CD4-positive, alpha-beta T cell treated with Interleukin-4 for 1 hour (primary cell): ENCODE results near the gene GPC2.
"Not testable (repeated sequence)": the region's sequence is repeated elsewhere in the genome, so short reads cannot be mapped to it uniquely, and the experiment has no call there.

Experiments used
- DNase-seq, 2 donors: peaks; one replicate each; pipeline ENCODE4 v3.0.0-alpha.2; 2020 to 2022

GPC2 gene

GRCh38 chr7:100148559-100149328 lies 28.4 kb downstream of the GPC2 start, which contains the start of gene LAMTOR4:
Gene LAMTOR4 (plus strand): TSS chr7:100148918. CDS start chr7:100148973, 55 bp downstream.
- peak; percentile 99 to 100 for DNase-seq

DNA sequence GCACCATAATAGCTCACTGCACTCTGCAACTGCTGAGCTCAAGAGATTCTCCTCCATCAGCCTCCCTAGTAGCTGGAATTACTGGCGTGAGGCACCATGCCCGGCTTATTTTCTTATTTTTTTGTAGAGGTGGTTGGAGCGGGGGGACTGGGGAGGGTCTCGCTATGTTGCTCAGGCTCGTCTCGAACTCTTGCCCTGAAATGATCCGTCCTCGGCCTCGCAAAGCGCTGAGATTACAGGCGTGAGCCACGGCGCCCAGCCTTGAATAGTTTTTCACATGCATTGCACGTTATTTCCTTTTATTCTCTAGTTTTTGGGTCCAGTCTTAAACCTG lies 29.0 kb downstream of the GPC2 start:
- DNase-seq = no peak

- DNase-seq = no peak
Observed at GRCh38 chr7:100147278-100147677, 29.9 kb downstream of the GPC2 start.

- DNase-seq = not testable (repeated sequence)
Observed at GRCh38 chr7:100146350-100146749, 30.8 kb downstream of the GPC2 start.

GRCh38 chr7:100142461-100142860 lies 34.7 kb downstream of the GPC2 start:
- DNase-seq = no peak

GRCh38 chr7:100141555-100141949 lies 35.6 kb downstream of the GPC2 start:
- no peak for DNase-seq

DNA sequence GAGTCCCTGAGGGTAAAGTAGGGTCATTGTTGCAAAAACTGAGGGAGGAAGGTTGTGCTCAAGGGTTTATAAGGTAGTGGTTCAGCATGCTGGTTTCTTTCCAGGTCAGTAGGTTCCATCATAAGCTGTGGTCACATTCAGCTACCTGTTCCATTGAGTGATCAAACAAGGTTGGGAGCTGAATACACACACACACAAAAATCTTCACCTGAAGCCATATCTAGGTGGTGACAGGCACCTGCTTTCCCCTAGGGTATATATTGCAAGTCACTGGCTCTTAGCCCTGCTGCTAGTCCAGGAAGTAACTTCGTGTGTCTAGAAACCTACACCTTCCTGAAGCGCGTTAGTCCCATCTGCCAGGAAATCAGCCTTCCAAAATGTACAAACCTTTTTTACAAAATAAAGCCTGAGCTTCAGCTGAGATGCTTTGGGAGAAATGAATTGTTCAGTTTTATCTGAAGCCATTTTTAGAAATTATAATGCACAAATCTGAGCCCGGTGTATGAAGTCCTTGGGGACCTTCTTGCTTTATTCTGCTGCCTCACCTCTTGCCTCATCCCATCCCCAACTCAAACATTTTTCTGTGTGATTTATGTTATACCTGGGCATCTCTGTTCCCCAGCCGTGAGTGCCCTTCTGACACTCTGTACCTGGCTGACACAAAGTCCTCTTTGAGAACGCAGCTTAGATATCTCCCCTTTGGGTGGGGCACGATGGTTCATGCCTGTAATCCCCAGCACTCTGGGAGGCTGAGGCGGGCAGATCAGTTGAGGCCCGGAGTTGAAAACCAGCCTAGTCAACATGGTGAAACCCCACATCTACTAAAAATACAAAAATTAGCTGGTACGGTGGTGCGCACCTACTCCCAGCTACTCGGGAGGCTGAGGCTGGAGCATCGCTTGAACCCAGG lies 39.1 kb downstream of the GPC2 start:
- no peak for DNase-seq

- DNase-seq = peak; percentile 77
Observed at GRCh38 chr7:100132697-100133151, 44.5 kb downstream of the GPC2 start.

DNA sequence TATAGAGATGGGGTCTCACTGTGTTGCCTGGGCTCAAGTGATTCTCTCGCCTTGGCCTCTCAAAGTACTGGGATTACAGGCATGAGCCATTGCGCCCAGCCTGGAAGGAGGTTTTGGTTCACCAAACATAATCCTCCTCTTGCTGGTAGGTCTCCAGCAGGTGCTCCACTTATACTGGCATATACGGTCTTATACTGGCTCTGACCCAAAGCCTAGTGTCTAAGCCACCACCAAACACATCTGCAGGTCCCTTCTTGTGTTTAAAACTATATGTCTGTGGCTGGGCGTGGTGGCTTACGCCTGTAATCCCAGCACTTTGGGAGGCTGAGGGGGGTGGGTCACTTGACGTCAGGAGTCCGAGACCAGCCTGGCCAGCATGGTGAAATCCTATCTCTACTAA lies 45.1 kb downstream of the GPC2 start:
- no peak for DNase-seq

DNA sequence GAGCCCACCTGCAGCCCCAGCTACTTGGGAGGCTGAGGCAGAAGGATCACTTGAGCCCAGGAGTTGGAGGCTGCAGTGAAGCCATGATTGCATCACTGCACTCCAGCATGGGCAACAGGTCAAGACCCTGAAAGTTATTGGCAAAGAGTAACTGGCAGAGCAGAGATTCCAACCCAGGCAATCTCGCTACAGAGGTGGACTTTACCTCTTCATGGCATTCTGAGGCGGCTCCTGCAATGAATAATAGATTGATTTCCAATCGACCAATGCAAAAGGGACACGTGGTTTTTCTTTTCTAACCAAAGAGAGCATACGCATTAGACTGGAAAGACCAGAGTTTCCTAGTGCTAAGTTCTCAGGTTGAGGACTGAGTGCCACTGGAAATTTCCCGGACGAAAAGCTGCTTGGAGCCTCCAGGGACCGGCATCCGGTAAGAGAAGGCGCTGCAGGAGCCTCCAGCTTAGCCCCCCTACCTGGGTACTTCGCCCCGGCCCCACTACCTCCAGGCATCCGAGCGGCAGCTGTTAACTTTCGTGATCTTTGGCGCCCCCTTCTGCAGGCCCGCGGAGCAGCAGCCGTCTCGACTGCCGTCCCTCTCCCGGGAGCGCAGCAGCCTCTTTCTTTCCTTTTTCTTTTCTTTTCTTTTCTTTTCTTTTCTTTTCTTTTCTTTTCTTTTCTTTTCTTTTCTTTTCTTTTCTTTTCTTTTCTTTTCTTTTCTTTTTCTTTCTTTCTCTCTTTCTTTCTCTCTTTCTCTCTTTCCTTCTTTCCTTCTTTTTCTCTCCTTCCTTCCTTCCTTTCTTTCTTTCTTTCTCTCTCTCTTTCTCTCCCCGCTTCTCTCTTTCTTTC lies 46.4 kb downstream of the GPC2 start:
- DNase-seq = peak; percentile 83 to 84

- DNase-seq = not testable (repeated sequence)
Observed at GRCh38 chr7:100130220-100130607, 47.0 kb downstream of the GPC2 start.

DNA sequence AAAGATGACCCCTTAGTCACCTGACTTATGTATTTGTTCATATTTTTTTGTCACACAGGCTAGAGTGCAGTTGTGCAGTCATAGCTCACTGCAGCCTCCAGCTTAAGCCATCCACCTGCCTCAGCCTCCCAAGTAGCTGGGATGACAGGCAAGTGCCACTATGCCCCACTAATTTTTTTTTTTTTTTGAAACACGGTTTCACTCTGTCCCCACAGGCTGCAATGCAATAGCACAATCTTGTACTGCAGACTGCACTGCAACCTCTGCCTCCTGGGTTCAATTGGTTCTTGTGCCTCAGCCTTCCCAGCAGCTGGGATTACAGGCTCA lies 48.6 kb downstream of the GPC2 start:
- DNase-seq = no peak

DNA sequence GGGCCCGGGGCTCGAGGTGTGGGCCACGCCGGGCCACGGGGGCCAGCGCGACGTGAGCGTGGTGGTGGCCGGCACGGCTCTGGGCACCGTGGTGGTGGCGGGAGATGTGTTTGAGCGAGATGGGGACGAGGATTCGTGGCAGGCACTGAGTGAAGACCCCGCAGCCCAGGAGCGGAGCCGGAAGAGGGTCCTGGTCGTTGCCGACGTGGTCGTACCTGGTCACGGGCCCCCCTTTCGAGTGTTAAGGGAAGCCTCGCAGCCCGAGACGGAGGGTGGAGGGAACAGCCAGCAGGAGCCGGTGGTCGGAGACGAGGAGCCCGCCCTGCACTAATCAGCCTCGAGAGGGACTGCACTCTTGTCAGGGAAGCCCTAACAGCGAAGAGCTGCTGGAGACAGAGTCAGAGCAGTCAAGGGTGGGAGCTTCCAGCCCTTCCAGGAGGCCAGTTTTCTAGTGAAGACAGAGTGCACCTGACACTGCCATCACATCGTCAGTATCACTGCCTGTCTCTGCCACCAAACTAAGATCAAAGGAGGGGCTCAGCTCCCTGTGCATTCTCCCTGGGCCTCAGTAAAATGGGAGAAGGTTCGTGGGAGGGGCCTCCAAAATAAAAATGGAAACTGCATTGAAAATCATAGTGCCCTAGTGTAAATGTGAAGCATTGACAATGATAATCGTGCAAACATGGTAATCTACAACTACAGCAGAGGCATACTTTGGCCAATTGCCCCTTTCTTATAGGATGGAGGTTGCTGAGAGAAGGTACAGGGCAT lies 49.1 kb downstream of the GPC2 start:
- peak in 1 of 2 donors; percentile 25 for DNase-seq

- peak; percentile 89 to 95 for DNase-seq
Observed at GRCh38 chr7:100126931-100127865, 50.0 kb downstream of the GPC2 start, which contains the start of gene MBLAC1. Gene MBLAC1 (plus strand): TSS chr7:100126967. CDS start chr7:100127396, 429 bp downstream.

DNA sequence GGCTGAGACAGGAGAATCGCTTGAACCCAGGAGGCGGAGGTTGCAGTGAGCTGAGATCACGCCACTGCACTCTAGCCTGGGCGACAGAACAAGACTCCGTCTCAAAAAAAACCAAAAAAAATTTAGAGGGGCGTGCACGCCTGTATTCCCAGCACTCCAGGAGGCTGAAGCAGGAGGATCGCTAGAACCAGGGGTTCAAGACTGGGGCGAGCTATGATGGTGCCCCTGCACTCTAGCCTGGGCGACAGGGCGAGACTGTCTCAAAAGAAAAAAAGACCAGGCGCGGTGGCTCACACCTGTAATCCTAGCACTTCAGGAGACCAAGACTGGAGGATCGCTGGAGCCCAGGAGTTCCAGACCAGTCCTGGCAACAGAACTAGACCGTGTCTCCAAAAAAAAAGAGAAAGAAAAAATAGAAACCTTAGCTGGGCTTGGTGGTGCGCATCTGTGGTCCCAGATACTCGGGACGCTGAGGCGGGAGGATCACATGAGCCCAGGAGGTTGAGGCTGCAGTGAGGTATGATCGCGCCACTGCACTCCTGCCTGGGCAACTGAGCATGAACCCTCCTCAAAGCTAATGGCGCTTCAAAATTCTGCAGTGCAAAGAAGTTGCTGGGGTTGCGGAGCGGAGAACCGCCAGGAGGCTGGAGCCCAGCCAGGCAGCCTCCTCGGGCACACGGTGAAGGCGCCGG lies 50.8 kb downstream of the GPC2 start:
- DNase-seq = no peak

DNA sequence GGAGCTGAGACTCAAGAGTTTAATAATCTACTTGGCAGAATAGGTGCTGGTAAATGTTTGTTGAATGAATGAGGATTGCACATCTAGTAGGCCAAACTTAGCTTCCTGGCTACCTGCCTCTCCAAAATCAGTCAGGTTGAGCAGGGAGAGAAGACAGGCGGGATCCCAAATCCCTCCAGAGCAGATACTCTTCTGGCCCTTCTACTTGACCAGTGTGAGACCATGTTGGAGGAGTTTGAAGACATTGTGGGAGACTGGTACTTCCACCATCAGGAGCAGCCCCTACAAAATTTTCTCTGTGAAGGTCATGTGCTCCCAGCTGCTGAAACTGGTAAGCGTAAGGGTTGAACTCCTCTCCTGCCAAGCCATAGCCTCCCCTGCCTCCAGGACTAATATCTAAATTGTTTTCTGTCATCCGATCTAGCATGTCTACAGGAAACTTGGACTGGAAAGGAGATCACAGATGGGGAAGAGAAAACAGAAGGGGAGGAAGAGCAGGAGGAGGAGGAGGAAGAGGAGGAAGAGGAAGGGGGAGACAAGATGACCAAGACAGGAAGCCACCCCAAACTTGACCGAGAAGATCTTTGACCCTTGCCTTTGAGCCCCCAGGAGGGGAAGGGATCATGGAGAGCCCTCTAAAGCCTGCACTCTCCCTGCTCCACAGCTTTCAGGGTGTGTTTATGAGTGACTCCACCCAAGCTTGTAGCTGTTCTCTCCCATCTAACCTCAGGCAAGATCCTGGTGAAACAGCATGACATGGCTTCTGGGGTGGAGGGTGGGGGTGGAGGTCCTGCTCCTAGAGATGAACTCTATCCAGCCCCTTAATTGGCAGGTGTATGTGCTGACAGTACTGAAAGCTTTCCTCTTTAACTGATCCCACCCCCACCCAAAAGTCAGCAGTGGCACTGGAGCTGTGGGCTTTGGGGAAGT lies 52.6 kb downstream of the GPC2 start:
- DNase-seq = no peak

GRCh38 chr7:100122568-100122967 lies 54.6 kb downstream of the GPC2 start:
- no peak for DNase-seq

DNA sequence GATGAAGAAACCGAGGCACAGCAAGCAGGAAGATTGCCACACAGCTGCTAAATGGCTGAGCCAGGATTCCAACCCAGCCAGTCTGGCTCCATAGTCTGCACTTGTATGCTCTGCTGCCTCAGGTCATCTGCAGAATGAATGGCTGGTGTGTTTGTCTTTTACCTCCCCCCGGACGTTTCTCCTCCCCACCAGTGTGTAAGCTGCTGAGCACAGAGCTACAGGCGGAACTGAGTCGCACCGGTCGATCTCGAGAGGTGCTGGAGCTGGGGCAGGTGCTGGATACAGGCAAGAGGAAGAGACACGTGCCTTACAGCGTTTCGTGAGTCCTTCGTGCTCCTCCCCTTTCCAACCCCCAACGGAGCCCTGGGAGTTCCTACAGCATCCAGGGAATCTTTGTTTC lies 55.1 kb downstream of the GPC2 start:
- no peak for DNase-seq

DNA sequence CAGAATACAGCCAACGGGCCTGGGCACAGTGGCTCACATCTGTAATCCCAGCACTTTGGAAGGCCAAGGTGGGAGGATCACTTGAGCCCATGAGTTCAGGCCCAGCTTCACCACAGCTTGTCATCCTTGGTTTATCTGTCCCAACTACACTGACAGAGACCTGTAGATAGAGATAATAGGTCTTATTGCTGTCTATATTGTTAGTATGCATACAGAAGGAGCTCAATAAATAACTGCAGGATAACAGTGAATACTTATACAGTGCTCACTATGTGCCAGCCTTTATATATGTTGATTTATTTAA lies 56.5 kb downstream of the GPC2 start:
- DNase-seq = no peak
